Raji (cell line): Measurements from ENCODE around the gene TDRKH.

Experiments used
- POLR2A ChIP-seq: IDR thresholded peaks from 2 replicates; pipeline ENCODE4 v1.6.1; 2011; ENCODE audit warnings: low read depth, low read length, control low read depth; ENCODE audit not compliant: insufficient read depth

TDRKH gene

GRCh38 chr1:151760597-151761385 lies 29.5 kb downstream of the TDRKH start:
- TF ChIP-seq POLR2A = no peak

DNA sequence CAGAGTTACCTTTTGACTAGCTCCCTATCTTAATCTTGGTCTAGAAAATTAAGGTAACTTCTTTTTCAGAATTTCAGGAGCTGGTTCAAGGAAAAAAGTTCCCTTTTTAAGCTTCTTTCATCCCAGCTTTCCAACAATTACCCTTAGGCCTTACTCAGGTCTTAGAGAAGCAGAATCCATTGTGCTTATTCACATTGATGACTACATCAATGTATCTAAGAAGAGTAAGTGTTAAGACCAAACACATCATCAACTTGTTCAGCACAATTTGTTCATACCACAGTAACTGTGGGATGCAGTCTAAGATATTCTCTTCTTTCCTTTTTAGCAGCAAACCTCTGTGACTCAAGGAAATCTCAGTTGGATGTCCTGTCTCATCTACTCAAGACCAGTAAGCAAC lies 31.1 kb downstream of the TDRKH start:
- TF ChIP-seq POLR2A = no peak

- TF ChIP-seq POLR2A = no peak
Observed at GRCh38 chr1:151756291-151756690, 34.0 kb downstream of the TDRKH start.

DNA sequence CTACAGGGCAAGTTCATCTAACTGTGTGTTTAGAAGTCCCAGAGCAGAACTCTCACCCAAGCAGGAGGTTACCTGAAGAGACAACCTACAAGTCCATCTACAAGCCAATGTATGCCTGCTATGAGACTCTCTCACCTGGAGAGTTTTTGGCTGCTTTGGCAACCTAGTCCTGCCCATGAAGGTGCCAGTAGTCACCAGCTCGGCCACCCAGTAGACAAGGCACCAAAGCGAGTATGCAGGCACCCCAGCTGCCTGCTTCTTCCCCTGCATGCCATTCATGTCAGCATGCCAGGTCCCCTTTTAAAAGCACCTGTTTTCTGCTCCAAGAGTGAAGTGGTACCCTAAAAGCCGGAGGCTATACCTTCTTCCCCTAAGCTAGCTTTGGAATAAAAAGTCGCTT lies 48.8 kb downstream of the TDRKH start:
- no peak for TF ChIP-seq POLR2A

- TF ChIP-seq POLR2A = no peak
Observed at GRCh38 chr1:151739590-151740355, 50.5 kb downstream of the TDRKH start.

DNA sequence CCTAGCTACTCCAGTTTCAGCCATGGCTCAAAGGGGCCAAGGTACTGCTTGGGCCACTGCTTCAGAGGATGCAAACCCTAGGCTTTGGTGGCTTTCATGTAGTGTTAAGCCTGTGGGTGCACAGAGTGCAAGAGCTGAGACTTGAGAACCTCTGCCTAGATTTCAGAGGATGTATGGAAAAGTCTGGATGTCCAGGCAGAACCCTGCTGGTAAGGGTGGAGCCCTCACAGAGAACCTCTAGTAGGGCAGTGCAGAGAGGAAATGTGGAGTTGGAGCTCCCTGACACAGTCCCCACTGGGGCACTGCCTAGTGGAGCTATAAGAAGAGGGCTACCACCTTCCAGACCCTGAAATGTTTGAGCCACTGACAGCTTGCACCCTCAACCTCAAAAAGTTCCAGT lies 52.8 kb downstream of the TDRKH start:
- TF ChIP-seq POLR2A = no peak

DNA sequence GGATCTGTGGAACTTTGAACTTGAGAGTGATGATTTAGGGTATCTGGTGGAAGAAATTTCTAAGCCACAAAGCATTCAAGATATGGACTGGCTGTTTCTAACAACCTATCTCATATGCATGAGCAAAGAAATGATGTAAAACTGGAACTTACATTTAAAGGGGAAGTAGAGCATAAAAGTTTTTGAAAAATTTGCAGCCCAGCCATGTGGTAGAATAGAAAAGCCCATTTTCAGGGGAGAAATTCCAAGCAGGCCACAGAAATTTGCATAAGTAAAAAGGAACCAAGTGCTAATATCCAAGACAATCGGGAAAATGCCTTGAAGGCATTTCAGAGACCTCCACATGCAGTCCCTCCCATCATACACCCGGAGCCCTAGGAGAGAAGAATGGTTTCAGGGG lies 53.3 kb downstream of the TDRKH start:
- no peak for TF ChIP-seq POLR2A

DNA sequence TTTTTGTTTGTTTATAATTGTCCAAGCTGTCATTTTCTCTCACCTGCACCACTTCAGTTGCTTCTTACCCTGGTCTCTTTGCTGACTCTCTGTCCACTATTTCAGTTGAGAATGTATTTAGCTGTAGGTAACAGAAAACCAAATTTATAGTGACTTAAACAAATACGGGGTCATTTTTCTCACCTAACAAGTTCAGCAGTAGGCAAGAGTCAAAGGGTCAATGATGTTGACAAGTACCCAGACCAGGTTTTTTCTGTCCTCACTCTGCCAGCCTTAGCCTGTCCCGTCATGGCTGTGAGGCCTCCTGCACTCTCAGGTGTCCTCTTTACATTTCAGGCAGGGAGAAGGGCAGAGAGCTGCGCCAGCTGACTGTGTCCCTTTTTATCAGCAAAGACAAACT lies 57.2 kb downstream of the TDRKH start:
- no peak for TF ChIP-seq POLR2A

GRCh38 chr1:151729966-151730291 lies 60.4 kb downstream of the TDRKH start:
- no peak for TF ChIP-seq POLR2A

GRCh38 chr1:151729157-151729965 lies 60.9 kb downstream of the TDRKH start:
- TF ChIP-seq POLR2A = no peak

DNA sequence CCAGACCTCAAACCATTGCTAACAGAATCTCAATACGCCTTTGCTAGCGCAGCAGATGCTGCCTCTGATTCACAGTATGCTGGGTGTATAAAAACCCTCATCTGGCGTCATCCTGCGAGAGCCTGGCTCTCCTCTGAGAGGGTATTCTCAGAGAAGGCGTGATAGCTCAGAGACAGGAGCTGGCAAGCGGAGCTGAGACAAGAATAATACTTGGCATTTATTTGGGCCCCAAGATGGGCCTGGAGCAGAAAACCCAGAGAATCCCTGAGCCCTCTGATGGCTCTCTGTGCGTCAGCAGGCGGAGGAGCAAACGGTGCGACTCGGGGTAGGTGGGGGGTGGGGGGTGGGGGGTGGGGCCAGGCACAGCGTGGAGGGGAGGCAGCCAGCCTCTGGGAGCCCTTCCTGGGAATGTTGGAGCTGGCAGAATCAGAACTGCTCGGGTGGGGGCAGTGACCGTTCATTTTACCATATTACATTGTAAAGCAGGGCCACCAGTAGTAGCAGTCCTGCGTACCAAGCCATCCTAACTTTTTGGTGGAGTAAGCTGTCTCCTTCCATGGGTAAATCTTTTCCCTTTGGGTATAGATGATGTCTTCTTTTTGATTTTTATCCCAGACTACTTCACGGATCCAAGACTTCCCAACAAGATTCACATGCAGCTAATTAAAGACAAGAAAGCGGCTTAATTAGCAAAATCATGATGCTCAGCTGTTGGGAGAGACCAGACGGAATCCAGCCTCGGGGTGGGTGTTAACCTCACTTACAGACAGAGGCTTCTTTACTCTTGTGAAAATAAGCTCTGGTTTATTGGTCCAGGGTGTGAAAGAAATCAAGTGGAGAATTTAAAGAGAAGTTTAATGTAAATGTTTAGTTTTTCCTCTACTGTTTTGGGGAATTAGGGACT lies 61.9 kb downstream of the TDRKH start:
- no peak for TF ChIP-seq POLR2A

GRCh38 chr1:151723726-151724370 lies 66.5 kb downstream of the TDRKH start:
- TF ChIP-seq POLR2A = no peak
